ENCODE measurements around the gene SP1.
"Not testable (repeated sequence)": the region's sequence is repeated elsewhere in the genome, so short reads cannot be mapped to it uniquely, and the experiment has no call there.

The SP1 gene

DNA sequence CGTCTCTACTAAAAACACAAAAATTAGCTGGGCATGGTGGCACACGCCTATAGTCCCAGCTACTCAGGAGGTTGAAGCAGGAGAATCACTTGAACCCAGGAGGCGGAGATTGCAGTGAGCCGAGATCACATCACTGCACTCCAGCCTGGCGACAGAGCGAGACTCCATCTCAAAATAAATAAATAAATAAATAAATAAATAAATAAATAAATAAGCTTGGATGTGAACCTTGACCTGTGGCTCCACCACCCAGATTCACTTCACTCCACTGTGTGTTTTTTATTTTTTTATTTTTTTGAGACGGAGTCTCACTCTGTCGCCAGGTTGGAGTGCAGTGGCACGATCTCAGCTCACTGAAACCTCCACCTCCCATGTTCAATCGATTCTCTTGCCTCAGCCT, 18.3 kb upstream of the SP1 start:
- DNase-seq: not testable (repeated sequence)

DNA sequence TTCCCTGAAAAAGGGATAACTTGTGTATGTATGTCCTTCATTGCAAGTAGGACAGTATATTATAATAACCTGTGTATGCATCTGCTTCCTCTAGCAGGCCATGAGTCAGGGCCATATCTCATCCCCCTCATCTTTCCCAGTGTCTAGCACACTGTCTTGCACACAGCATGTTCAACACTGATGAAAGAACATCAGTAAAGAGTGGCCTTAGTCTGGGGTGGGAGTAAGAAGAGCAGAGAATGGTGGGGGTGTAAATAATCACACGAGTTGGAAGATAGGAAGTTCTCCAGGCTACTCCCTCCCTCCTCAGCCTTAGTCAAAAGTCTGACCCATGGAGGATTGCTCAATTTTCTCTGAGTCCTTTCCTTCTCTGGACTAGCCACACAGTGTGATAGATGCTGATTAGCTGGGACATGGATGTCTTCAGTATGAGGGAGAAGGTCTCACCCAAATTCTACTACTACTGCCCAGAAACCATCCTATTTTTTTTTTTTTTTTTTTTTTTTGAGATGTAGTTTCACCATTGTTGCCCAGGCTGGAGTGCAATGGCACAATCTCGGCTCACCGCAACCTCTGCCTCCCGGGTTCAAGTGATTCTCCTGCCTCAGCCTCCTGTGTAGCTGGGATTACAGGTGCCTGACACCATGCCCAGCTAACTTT, 14.6 kb upstream of the SP1 start:
- no peak for DNase-seq

GRCh38 chr12:53373554-53374133, 6.3 kb upstream of the SP1 start:
- DNase-seq: not testable (repeated sequence)

DNA sequence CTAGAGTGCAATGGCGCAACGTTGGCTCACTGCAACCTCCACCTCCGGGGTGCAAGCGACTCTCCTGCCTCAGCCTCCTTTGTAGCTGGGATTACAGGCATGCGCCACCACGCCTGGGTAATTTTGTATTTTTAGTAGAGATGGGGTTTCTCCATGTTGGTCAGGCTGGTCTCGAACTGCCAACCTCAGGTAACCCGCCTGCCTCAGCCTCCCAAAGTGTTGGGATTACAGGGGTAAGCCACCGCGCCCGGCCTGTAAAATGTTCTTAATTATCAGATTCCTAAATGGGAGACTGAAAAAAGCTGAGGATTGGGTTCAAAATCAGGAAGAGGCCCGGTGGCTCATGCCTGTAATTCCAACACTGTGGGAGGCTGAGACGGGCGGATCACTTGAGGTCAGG, 5.7 kb upstream of the SP1 start:
- not testable (repeated sequence) for DNase-seq

DNA sequence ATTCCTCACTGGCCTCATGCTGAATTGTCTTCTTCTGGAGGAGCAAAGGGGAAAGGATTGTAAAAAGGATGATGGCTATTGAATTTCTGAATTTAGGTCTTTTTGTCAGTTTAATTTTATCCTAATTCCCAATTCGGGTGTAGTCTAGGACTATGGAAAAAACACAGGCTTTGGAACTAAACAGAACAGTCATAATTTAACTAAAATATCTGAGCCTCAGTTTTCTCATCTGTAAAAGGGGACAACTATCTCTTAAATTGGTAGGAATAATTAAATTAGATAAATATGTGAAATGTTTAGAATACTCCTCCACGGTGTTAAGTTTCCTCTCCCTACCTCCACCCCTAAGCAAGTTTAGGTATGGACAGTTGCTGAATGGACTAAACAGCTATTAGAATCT, 3.2 kb upstream of the SP1 start:
- DNase-seq: no peak

GRCh38 chr12:53378222-53378621, 1.8 kb upstream of the SP1 start:
- no peak for DNase-seq

GRCh38 chr12:53378724-53379388, 1.1 kb upstream of the SP1 start:
- DNase-seq: peak; percentile 26

DNA sequence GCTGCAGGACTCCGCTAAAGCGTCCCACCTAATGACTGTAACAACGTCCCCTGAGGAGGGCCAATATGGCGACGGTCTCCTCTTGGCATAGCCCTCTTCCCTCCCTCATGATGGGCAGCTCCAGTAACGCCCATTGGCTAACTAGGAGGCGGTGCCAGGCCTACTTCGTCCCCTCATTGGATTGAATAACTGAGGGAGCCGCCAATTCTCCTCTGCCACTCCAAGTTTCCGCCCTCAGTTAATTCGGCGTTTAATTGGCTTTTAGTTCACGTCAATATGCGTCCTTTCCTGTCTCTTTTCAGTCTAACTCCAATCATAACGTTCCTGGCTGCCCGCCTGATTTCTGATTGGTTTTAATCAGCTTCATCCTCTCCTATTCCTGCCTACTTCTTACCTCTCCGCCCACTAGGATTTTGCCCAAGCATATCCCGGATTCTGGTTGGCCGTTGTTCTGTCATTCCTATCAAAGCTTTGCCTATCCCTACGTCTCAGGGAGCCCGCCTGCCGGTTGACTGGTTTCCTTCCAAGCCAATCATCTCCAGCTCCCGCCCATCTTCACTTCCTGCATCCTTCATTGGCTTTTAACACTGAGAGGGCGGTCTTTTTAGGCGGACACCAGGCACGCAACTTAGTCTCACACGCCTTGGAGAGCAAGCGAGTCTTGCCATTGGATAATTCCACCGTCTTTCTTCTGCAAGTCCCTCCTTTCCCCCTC, 430 bp upstream of the SP1 start:
- DNase-seq: peak; percentile 99

- DNase-seq: no peak
Measured at GRCh38 chr12:53380794-53381730, 1.1 kb downstream of the SP1 start.

DNA sequence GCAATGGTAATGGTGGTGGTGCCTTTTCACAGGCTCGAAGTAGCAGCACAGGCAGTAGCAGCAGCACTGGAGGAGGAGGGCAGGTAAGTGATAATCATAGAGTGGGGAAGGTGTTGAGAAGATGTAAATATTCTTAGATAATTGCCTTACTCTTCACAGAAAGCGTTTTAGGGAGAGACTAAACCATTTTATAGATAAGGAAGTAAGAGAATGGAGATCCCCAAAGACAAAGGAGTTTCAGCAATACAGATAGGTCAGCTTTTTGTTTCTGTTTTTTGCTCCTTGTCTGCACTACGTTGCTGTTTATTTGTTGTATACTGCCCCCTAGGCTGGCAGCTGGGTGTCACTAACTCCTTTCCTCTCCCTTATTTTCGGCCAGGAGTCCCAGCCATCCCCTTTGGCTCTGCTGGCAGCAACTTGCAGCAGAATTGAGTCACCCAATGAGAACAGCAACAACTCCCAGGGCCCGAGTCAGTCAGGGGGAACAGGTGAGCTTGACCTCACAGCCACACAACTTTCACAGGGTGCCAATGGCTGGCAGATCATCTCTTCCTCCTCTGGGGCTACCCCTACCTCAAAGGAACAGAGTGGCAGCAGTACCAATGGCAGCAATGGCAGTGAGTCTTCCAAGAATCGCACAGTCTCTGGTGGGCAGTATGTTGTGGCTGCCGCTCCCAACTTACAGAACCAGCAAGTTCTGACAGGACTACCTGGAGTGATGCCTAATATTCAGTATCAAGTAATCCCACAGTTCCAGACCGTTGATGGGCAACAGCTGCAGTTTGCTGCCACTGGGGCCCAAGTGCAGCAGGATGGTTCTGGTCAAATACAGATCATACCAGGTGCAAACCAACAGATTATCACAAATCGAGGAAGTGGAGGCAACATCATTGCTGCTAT, 2.0 kb downstream of the SP1 start:
- peak; percentile 65 for DNase-seq

GRCh38 chr12:53383258-53383657, 3.3 kb downstream of the SP1 start:
- no peak for DNase-seq

- not testable (repeated sequence) for DNase-seq
Measured at GRCh38 chr12:53386381-53386780, 6.4 kb downstream of the SP1 start.

- DNase-seq: no peak
Measured at GRCh38 chr12:53388932-53389331, 9.0 kb downstream of the SP1 start.

DNA sequence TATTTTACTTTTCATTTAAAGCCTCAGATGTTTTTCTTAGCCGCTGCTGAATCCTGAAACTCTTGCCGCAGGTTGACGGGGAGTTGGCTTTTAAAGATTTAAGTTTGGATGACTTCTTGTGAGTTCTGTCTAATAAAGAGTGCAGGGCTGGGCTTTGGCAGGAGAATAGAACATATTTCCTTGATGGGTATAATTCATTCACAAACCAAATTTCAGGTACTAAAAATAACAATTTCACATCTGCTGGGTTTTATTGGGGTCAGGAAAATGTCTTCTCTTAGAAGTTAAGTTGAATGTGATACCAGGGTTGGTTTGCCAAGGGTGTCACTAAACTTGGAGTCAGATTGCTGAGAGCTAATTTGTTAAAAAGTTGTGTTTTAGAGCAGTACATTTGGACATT, 9.7 kb downstream of the SP1 start:
- DNase-seq: no peak

DNA sequence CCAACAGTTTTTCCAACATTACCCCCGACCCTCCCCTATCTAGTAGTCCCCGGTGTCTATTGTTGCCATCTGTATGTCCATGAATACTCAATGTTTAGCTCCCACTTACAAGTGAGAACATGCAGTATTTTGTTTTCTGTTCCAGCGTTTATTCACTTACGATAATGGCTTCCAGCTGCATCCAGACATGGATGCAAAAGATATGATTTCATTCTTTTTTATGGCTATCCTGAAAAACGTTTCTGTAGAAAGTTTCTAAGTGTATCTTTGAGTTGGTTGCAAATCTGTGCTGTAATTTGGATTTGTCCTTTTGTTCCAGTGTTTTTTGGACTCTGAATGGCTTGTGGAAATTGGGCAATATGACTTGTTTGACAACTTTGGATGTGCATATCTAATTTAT, 11.7 kb downstream of the SP1 start:
- no peak for DNase-seq

GRCh38 chr12:53399896-53400295, 19.9 kb downstream of the SP1 start:
- no peak for DNase-seq

GRCh38 chr12:53402351-53402750, 22.4 kb downstream of the SP1 start:
- not testable (repeated sequence) for DNase-seq

GRCh38 chr12:53402871-53403270, 22.9 kb downstream of the SP1 start:
- no peak for DNase-seq

DNA sequence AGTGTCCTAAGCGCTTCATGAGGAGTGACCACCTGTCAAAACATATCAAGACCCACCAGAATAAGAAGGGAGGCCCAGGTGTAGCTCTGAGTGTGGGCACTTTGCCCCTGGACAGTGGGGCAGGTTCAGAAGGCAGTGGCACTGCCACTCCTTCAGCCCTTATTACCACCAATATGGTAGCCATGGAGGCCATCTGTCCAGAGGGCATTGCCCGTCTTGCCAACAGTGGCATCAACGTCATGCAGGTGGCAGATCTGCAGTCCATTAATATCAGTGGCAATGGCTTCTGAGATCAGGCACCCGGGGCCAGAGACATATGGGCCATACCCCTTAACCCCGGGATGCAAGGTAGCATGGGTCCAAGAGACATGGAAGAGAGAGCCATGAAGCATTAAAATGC, 31.0 kb downstream of the SP1 start:
- DNase-seq: no peak

GRCh38 chr12:53413485-53414204, 33.7 kb downstream of the SP1 start:
- DNase-seq: no peak

Measured in RPMI8226 (cell line).